Trophoblast cell (in vitro differentiated cells and primary cell): ENCODE results near the gene ERCC6.

Source experiments
- DNase-seq, 2 donors: peaks; one replicate each; pipeline ENCODE4 v3.0.0-alpha.2; 2016
- H2AFZ ChIP-seq: 2 replicates; pipeline ENCODE4 v1.6.1; 2013; ENCODE audit warnings: low read length, moderate library complexity, mild to moderate bottlenecking; ENCODE audit not compliant: insufficient read depth, poor library complexity
- H2AK5ac ChIP-seq: 2 replicates; pipeline ENCODE4 v1.6.1; 2013; ENCODE audit warnings: mild to moderate bottlenecking, low read length
- H2BK120ac ChIP-seq: 2 replicates; pipeline ENCODE4 v1.6.1; 2013; ENCODE audit warnings: low read length, mild to moderate bottlenecking, moderate library complexity; ENCODE audit not compliant: insufficient read depth, poor library complexity
- H2BK12ac ChIP-seq: 2 replicates; pipeline ENCODE4 v1.6.1; 2013; ENCODE audit warnings: mild to moderate bottlenecking, low read length, moderate library complexity
- H2BK5ac ChIP-seq: 2 replicates; pipeline ENCODE4 v1.6.1; 2013; ENCODE audit warnings: low read length, low read depth, moderate library complexity, mild to moderate bottlenecking; ENCODE audit not compliant: poor library complexity
- H3K14ac ChIP-seq: 2 replicates; pipeline ENCODE4 v1.6.1; 2013; ENCODE audit warnings: mild to moderate bottlenecking, low read length
- H3K18ac ChIP-seq: 2 replicates; pipeline ENCODE4 v1.6.1; 2013; ENCODE audit warnings: mild to moderate bottlenecking, low read length
- H3K23ac ChIP-seq: 2 replicates; pipeline ENCODE4 v1.6.1; 2013; ENCODE audit warnings: low read length
- H3K27ac ChIP-seq: 2 replicates; pipeline ENCODE4 v1.5.1; 2013; ENCODE audit warnings: low read depth, mild to moderate bottlenecking, inconsistent platforms, low read length, moderate library complexity
- H3K27me3 ChIP-seq: 2 replicates; pipeline ENCODE4 v1.6.1; 2013; ENCODE audit warnings: inconsistent platforms, mild to moderate bottlenecking, low read length, moderate library complexity; ENCODE audit not compliant: insufficient read depth
- H3K36me3 ChIP-seq, 2 experiments: 1 replicate in 1 of 2; 2 replicates in 1 of 2; pipeline ENCODE4 v1.6.1; 2013; ENCODE audit warnings: low read length in 2 of 2, mild to moderate bottlenecking in 2 of 2, moderate library complexity in 1 of 2; ENCODE audit not compliant: insufficient read depth in 2 of 2, control insufficient read depth in 1 of 2
- H3K4ac ChIP-seq: 2 replicates; pipeline ENCODE4 v1.6.1; 2013; ENCODE audit warnings: low read depth, mild to moderate bottlenecking, low read length, moderate library complexity
- H3K4me1 ChIP-seq, 2 experiments: 1 replicate in 1 of 2; 2 replicates in 1 of 2; pipeline ENCODE4 v1.6.1; 2013; ENCODE audit warnings: low read length in 2 of 2, mild to moderate bottlenecking in 2 of 2, moderate library complexity in 1 of 2; ENCODE audit not compliant: insufficient read depth in 2 of 2, control insufficient read depth in 1 of 2
- H3K4me2 ChIP-seq: 2 replicates; pipeline ENCODE4 v1.6.1; 2013; ENCODE audit warnings: inconsistent platforms, mild to moderate bottlenecking, low read length, moderate library complexity
- H3K4me3 ChIP-seq: 2 replicates; pipeline ENCODE4 v1.5.1; 2013; ENCODE audit warnings: mild to moderate bottlenecking, low read depth, low read length, inconsistent platforms
- H3K79me1 ChIP-seq: one replicate; pipeline ENCODE4 v1.6.1; 2013; ENCODE audit warnings: low read length
- H3K79me2 ChIP-seq: 2 replicates; pipeline ENCODE4 v1.6.1; 2013; ENCODE audit warnings: low read length, mild to moderate bottlenecking; ENCODE audit not compliant: control insufficient read depth, insufficient read depth, poor library complexity
- H3K9ac ChIP-seq: 2 replicates; pipeline ENCODE4 v1.6.1; 2013; ENCODE audit warnings: mild to moderate bottlenecking, low read length
- H3K9me3 ChIP-seq: 2 replicates; pipeline ENCODE4 v1.6.1; 2013; ENCODE audit warnings: low read depth, mild to moderate bottlenecking, control low read depth, inconsistent platforms, low read length; ENCODE audit not compliant: insufficient read depth
- H4K12ac ChIP-seq: 2 replicates; pipeline ENCODE4 v1.6.1; 2013; ENCODE audit warnings: low read depth, mild to moderate bottlenecking, low read length, moderate library complexity
- H4K8ac ChIP-seq: 2 replicates; pipeline ENCODE4 v1.6.1; 2013; ENCODE audit warnings: low read depth, mild to moderate bottlenecking, low read length, moderate library complexity
- H4K91ac ChIP-seq: one replicate; pipeline ENCODE4 v1.6.1; 2013; ENCODE audit warnings: low read depth, mild to moderate bottlenecking, low read length, moderate library complexity

Gene ERCC6

DNA sequence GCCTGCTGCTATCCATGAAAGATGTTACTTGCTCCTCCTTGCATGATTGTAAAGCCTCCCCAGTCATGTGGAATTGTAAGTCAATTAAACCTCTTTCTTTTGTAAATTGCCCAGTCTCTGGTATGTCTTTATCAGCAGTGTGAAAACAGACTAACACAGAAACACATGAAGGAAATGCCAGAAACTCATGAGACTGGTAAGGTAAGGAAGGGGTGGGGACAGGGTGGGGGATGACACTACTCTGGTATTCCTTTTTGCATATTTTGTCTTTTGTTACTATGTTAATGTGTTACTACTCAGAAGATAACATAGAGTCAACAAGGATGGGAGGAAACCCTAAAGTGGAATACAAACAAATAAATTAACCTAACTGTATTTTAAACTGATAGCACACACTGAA, 73.2 kb downstream of the ERCC6 start:
- Histone ChIP-seq H3K14ac (no peak overlapping the region), H3K4me1 (no peaks in the 10 kb centered on the region), H4K12ac (no peak overlapping the region), H3K4me2 (no peak overlapping the region), H3K9ac (no peak overlapping the region), H2BK12ac (no peak overlapping the region), H4K8ac (no peak overlapping the region), H4K91ac (no peak overlapping the region), H3K4me3 (no peak overlapping the region), H2AK5ac (no peak overlapping the region), H3K9me3 (no peaks in the 10 kb centered on the region), H2BK120ac (no peak overlapping the region), H2AFZ (no peak overlapping the region), H3K36me3 (peaks cover 3 to 11% of the 10 kb centered on the region in 2 experiments), H3K23ac (no peak overlapping the region), H3K79me1 (no peaks in the 10 kb centered on the region), H3K27ac (no peak overlapping the region), H2BK5ac (no peak overlapping the region), H3K79me2 (no peaks in the 10 kb centered on the region), H3K27me3 (no peaks in the 10 kb centered on the region), H3K4ac (no peak overlapping the region), H3K18ac (no peak overlapping the region)
- DNase-seq = no peak
